Measurements from ENCODE around the gene COL27A1. TPM values are rescaled to one million over a fixed set of nuclear protein-coding genes. Genes with fewer than 3 reads are reported as not detected.
A peak's percentile ranks its signal among the peaks of the same experiment; 100 is the strongest.

The COL27A1 gene
- 9.3 TPM for polyA plus RNA-seq (2012; ENCODE audit: insufficient read length, low read depth)

DNA sequence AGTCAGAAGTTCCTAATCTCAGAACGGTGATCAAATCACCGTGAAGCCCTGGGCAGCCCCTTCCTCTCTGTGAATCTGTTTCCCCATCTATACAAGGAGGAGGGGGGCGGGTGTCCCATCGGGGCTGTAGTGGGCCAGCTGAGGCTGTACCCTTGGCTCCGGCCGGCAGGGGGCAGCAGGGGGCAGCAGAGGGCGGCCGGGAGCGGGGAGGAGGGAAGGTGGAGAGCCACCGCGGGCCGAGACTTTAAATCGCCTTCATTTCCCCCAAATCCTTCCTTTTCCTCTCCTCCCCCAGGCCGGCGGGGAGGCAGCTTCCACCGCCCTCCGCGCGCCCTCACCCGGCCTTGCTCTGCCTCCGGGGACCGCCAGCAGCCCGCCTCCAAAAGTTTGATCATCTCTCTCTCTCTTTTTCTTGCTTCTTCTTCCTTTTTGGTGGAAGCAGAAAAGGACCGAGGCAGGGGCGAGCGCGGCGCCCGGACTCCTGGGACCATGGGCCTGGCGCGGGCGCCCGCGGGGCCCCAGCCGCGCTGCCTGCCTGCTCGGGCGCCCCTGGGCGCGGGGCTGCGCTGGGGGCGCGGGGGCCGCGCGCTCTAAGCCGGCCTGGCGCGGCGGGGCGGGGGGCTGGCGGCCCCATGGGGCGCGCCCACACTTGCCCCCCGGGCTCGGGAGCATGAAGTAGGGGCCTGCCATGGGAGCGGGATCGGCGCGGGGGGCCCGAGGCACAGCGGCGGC lies at the start of gene COL27A1:
COL27A1 (plus strand) TSS at position 275 of the 732 bp plus-strand sequence; CDS start at position 689, 414 bp downstream.
- no peak for TF ChIP-seq SIN3A (IDR thresholded peaks at IDR 0.05; ENCODE audit: borderline replicate concordance, insufficient read depth, low read length)
- TF ChIP-seq, protein P1, sequence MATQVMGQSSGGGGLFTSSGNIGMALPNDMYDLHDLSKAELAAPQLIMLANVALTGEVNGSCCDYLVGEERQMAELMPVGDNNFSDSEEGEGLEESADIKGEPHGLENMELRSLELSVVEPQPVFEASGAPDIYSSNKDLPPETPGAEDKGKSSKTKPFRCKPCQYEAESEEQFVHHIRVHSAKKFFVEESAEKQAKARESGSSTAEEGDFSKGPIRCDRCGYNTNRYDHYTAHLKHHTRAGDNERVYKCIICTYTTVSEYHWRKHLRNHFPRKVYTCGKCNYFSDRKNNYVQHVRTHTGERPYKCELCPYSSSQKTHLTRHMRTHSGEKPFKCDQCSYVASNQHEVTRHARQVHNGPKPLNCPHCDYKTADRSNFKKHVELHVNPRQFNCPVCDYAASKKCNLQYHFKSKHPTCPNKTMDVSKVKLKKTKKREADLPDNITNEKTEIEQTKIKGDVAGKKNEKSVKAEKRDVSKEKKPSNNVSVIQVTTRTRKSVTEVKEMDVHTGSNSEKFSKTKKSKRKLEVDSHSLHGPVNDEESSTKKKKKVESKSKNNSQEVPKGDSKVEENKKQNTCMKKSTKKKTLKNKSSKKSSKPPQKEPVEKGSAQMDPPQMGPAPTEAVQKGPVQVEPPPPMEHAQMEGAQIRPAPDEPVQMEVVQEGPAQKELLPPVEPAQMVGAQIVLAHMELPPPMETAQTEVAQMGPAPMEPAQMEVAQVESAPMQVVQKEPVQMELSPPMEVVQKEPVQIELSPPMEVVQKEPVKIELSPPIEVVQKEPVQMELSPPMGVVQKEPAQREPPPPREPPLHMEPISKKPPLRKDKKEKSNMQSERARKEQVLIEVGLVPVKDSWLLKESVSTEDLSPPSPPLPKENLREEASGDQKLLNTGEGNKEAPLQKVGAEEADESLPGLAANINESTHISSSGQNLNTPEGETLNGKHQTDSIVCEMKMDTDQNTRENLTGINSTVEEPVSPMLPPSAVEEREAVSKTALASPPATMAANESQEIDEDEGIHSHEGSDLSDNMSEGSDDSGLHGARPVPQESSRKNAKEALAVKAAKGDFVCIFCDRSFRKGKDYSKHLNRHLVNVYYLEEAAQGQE (IDR thresholded peaks at IDR 0.05; ENCODE audit: insufficient read depth in 1 of 2, low read depth in 2 of 2, low read length in 2 of 2) = no peak
- no peak for TF ChIP-seq POLR2AphosphoS5 (IDR thresholded peaks at IDR 0.05; ENCODE audit: low read depth, low read length)
- peak; percentile 21 for TF ChIP-seq FOXP2 (optimal IDR thresholded peaks at IDR 0.05; ENCODE audit: borderline replicate concordance, extremely low read depth, extremely low read length, insufficient read depth)
- TF ChIP-seq TAF1 (IDR thresholded peaks at IDR 0.05; ENCODE audit: borderline replicate concordance, insufficient read depth, low read length) = no peak

DNA sequence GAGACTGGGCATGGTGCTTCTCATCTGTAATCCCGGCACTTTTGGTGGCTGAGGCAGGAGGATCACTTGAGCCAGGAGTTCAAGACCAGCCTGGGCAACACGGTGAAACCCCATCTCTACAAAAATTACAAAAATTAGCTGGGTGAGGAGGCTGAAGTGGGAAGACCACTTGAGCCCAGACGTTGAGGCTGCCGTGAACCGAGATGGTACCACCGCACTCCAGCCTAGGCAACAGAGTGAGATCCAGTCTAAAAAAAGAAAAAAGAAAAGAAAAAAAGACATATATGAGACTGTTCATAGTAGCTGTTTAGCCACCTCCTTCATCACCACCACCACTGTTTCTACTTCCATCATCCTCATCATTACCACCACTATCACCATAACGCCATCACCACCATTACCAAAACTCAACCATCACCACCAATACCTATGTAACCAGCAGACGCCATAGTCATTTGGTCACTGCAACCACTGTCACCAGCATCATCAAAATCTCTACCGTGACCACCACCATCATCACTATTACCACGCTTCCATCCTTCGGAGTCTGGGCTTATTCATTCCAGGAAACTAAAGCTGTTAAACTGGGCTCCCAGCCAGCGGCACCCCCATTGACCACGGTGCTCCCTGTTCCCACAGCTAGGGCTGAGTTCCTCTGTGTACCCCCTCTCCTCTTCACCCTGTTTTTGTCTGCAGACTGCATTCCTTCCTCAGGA lies 47.9 kb upstream of the COL27A1 start:
- TF ChIP-seq SIN3A (IDR thresholded peaks at IDR 0.05; ENCODE audit: borderline replicate concordance, insufficient read depth, low read length) = no peak
- no peak for TF ChIP-seq POLR2AphosphoS5 (IDR thresholded peaks at IDR 0.05; ENCODE audit: low read depth, low read length)
- TF ChIP-seq, protein P1 (IDR thresholded peaks at IDR 0.05; ENCODE audit: insufficient read depth in 1 of 2, low read depth in 2 of 2, low read length in 2 of 2) = no peak
- TF ChIP-seq FOXP2 (optimal IDR thresholded peaks at IDR 0.05; ENCODE audit: borderline replicate concordance, extremely low read depth, extremely low read length, insufficient read depth) = no peak
- no peak for TF ChIP-seq TAF1 (IDR thresholded peaks at IDR 0.05; ENCODE audit: borderline replicate concordance, insufficient read depth, low read length)

DNA sequence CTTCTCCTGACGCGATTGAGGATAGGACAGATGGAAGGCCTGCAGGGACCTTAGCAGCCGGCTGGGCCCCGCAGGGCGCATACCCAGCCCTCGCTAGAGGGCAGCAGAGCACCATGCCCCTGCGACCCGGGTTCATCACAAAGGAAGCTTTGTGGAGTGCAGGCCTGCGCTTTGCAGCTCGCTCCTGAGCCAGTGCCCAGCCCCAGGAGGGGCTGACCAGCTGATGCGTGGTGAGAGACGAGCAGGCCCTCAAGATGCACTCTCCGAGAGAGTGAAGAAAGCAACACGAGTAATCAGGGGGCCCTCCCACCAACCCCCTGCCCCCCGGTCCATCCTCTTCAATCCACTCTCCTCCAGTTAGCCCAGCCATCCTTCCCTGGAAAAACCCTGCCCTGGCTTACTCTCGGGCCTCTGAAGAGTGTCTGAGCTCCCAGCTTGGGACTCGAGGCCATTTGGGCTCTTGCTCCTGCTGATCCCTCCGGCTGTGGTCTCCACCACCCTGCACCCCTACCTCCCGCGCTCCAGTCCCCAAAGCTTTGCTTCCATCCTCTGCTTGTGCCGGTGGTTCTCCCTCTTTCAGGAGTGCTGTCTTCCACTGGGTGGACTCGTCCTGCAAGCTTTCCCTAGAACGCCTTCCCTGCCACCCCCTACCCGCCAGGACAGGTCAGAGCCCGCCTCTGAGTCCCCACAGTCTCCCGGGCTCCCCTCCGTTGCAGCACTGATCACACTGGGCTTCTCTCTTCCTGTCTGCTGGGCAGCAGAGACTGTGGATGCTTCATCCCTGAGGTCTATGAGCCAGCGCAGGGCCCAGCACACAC lies 47.1 kb upstream of the COL27A1 start:
- TF ChIP-seq SIN3A (IDR thresholded peaks at IDR 0.05; ENCODE audit: borderline replicate concordance, insufficient read depth, low read length) (no peak), FOXP2 (optimal IDR thresholded peaks at IDR 0.05; ENCODE audit: borderline replicate concordance, extremely low read depth, extremely low read length, insufficient read depth) (no peak), TAF1 (IDR thresholded peaks at IDR 0.05; ENCODE audit: borderline replicate concordance, insufficient read depth, low read length) (no peak), POLR2AphosphoS5 (IDR thresholded peaks at IDR 0.05; ENCODE audit: low read depth, low read length) (no peak)
- TF ChIP-seq, protein P1 (IDR thresholded peaks at IDR 0.05; ENCODE audit: insufficient read depth in 1 of 2, low read depth in 2 of 2, low read length in 2 of 2) = no peak

DNA sequence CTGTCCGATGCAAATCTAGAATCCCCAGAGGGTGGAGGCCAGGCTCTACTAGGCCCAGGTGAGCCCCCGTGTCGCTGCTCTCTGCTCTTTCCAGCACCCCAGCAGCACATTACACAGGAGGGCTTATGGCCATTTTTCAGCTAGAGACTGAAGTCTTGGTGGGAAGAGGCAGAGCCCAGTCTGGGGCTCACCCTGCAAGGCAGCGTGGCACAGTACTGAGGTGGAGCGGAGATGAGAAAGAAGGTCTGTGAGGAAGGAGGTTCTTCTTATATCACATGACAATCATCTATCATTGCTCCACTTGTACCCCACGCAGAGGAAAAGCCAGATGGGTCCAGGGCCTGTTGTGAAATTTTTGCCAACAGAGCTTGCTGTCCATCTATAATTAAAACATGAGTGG lies 46.2 kb upstream of the COL27A1 start:
- TF ChIP-seq SIN3A (IDR thresholded peaks at IDR 0.05; ENCODE audit: borderline replicate concordance, insufficient read depth, low read length) (no peak), FOXP2 (optimal IDR thresholded peaks at IDR 0.05; ENCODE audit: borderline replicate concordance, extremely low read depth, extremely low read length, insufficient read depth) (no peak)
- TF ChIP-seq, protein P1 (IDR thresholded peaks at IDR 0.05; ENCODE audit: insufficient read depth in 1 of 2, low read depth in 2 of 2, low read length in 2 of 2) = no peak
